Panc1 (cell line): Measurements from ENCODE around the gene CASP10. TPM values are rescaled to one million over a fixed set of nuclear protein-coding genes. Genes with fewer than 3 reads are reported as not detected.
"Not testable (repeated sequence)": the region's sequence is repeated elsewhere in the genome, so short reads cannot be mapped to it uniquely, and the experiment has no call there.

Source experiments
- ATAC-seq: fragments of 200-7000 bp; cut with Tn5 transposase; 2 replicates; pipeline ENCODE4 v1.9.1; 2020; ENCODE audit warnings: mild to moderate bottlenecking, moderate library complexity
- BruUV-seq: library from RNA; stranded (reverse); fragments of 400-500 nt; replicated peaks from 2 replicates; lab custom pipeline; 2021; lab: Mats Ljungman, UMichigan
- CTCF ChIA-PET: fragments of 300-600 bp; sonication (Branson Sonifier 250); formaldehyde crosslinking; loops from one replicate; lab custom pipeline; 2022; ENCODE audit warnings: antibody characterized with exemption; lab: Charles Lee
- POLR2A ChIA-PET: fragments of 300-600 bp; sonication (Branson Sonifier 250); formaldehyde crosslinking; loops from one replicate; lab custom pipeline; 2022; ENCODE audit warnings: antibody characterized with exemption; lab: Charles Lee
- DNase-seq: peaks from one replicate; pipeline ENCODE4 v3.0.0-alpha.2; 2010; ENCODE audit warnings: low read depth, low spot score
- H3K27ac ChIP-seq: 2 replicates; pipeline ENCODE4 v1.5.1; 2011; ENCODE audit warnings: mild to moderate bottlenecking, low read length, inconsistent platforms
- H3K27me3 ChIP-seq: fragments of 200-500 bp; sonication (Bioruptor generic); 2 replicates; pipeline ENCODE4 v1.6.0; 2014; ENCODE audit warnings: low read length, inconsistent platforms; ENCODE audit not compliant: control insufficient read depth, insufficient read depth
- H3K36me3 ChIP-seq: fragments of 200-500 bp; sonication (Bioruptor generic); 2 replicates; pipeline ENCODE4 v1.5.1; 2014; ENCODE audit warnings: inconsistent platforms, mild to moderate bottlenecking, low read length, moderate library complexity; ENCODE audit not compliant: control insufficient read depth, insufficient read depth
- H3K4me1 ChIP-seq: 2 replicates; pipeline ENCODE4 v1.5.1; 2011; ENCODE audit warnings: inconsistent platforms, mild to moderate bottlenecking, low read length, moderate library complexity; ENCODE audit not compliant: control insufficient read depth, insufficient read depth
- H3K4me3 ChIP-seq, 2 experiments: 2 replicates each; pipeline ENCODE4 v1.5.1; 2011 to 2012; ENCODE audit warnings: low read depth in 2 of 2, low read length in 2 of 2, mild to moderate bottlenecking in 2 of 2, inconsistent platforms in 1 of 2, moderate library complexity in 1 of 2
- H3K9me3 ChIP-seq: fragments of 200-500 bp; sonication (Bioruptor generic); 2 replicates; pipeline ENCODE4 v1.5.1; 2014; ENCODE audit warnings: low read depth, mild to moderate bottlenecking, inconsistent platforms, low read length, moderate library complexity; ENCODE audit not compliant: control insufficient read depth, insufficient read depth
- CTCF ChIP-seq: fragments of 450-650 bp; IDR thresholded peaks from 2 replicates; pipeline ENCODE4 v1.5.1; 2017; ENCODE audit warnings: mild to moderate bottlenecking
- POLR2AphosphoS5 ChIP-seq: IDR thresholded peaks from 2 replicates; pipeline ENCODE4 v1.6.1; 2012; ENCODE audit warnings: mild to moderate bottlenecking, low read depth, low read length, moderate library complexity
- REST ChIP-seq, 2 experiments: IDR thresholded peaks; 2 replicates each; pipeline ENCODE4 v1.6.1; 2011 to 2012; ENCODE audit warnings: low read depth in 2 of 2, control low read depth in 1 of 2, low read length in 1 of 2, mild to moderate bottlenecking in 1 of 2, moderate library complexity in 1 of 2; ENCODE audit not compliant: insufficient read depth in 1 of 2
- SIN3A ChIP-seq: IDR thresholded peaks from 2 replicates; pipeline ENCODE4 v1.6.1; 2012; ENCODE audit warnings: low read depth, mild to moderate bottlenecking, low read length, moderate library complexity, borderline replicate concordance; ENCODE audit not compliant: insufficient read depth
- TCF7L2 ChIP-seq: IDR thresholded peaks from 2 replicates; pipeline ENCODE4 v1.6.1; 2011; ENCODE audit warnings: mild to moderate bottlenecking, low read depth, low read length, inconsistent platforms
- in situ Hi-C: cut with HindIII; loops from 2 replicates; pipeline ENCODE4 v1.10.0; 2016; ENCODE audit warnings: low sequenced_read_pairs, low pct_unique_long_range_greater_than_20kb
- intact Hi-C: fragments of 100-400 bp; cut with micrococcal nuclease; formaldehyde crosslinking; loops from one replicate; pipeline ENCODE4 v1.10.0; 2022; ENCODE audit not compliant: unreplicated experiment
- total RNA-seq: library from RNA; stranded (reverse); gene quantifications from one replicate; pipeline ENCODE4 v1.2.1, GENCODE V29; 2021; ENCODE audit not compliant: unreplicated experiment

The CASP10 gene
- total RNA-seq, 1 experiment from 2014 or later: 0.87 TPM

GRCh38 chr2:201138986-201139781 lies 43.8 kb upstream of the CASP10 start:
- H3K4me1 ChIP-seq, H3K27me3 ChIP-seq, H3K9me3 ChIP-seq, DNase-seq, POLR2A ChIA-PET, H3K27ac ChIP-seq, intact Hi-C loops, H3K4me3 ChIP-seq, BruUV-seq, CTCF ChIA-PET, in situ Hi-C loops, ATAC-seq, H3K36me3 ChIP-seq: not testable (repeated sequence)

GRCh38 chr2:201139836-201140604 lies 42.9 kb upstream of the CASP10 start:
- H3K36me3 ChIP-seq: peaks cover 4% of the 10 kb centered on the region
- H3K27ac ChIP-seq: no peak overlapping the region
- no peaks in the 10 kb centered on the region for H3K27me3 ChIP-seq
- no peak overlapping the region for H3K4me3 ChIP-seq
- no peaks in the 10 kb centered on the region for H3K4me1 ChIP-seq
- no peaks in the 10 kb centered on the region for H3K9me3 ChIP-seq
- POLR2A ChIA-PET: no interaction called here
- DNase-seq: no peak
- TF ChIP-seq CTCF (no peak), TCF7L2 (no peak), REST (IDR thresholded peaks at IDR 0.05; ENCODE audit: insufficient read depth in 1 of 2, low read depth in 2 of 2, low read length in 1 of 2) (no peak), SIN3A (no peak), POLR2AphosphoS5 (no peak)
- intact Hi-C loops (no loop called here), in situ Hi-C loops (no loop called here)
- CTCF ChIA-PET: no interaction called here
- ATAC-seq: no peak
- BruUV-seq: no TSS peak
